COLO668 (cell line): ENCODE data around the gene NGFR.
"Not testable (repeated sequence)": the region's sequence is repeated elsewhere in the genome, so short reads cannot be mapped to it uniquely, and the experiment has no call there.

Experiments
- DNase-seq: peaks from one replicate; lab custom pipeline; 2025; ENCODE audit not compliant: unreplicated experiment; lab: John Stamatoyannopoulos, UW

The NGFR gene

GRCh38 chr17:49545806-49546545, 50.9 kb downstream of the NGFR start:
- DNase-seq, result no peak

- no peak for DNase-seq
These were observed 51.7 kb downstream of the NGFR start for GRCh38 chr17:49546546-49547535.

GRCh38 chr17:49547566-49547965, 52.5 kb downstream of the NGFR start:
- no peak for DNase-seq

- no peak for DNase-seq
These were observed 53.0 kb downstream of the NGFR start for GRCh38 chr17:49548051-49548505.

GRCh38 chr17:49548506-49549310, 53.6 kb downstream of the NGFR start:
- DNase-seq, result peak; percentile 3

- DNase-seq, result no peak
These were observed 54.2 kb downstream of the NGFR start for GRCh38 chr17:49549311-49549605.

- DNase-seq, result no peak
These were observed 54.9 kb downstream of the NGFR start for GRCh38 chr17:49549691-49550678.

GRCh38 chr17:49550764-49551163, 55.7 kb downstream of the NGFR start:
- not testable (repeated sequence) for DNase-seq

GRCh38 chr17:49551221-49552069, 56.4 kb downstream of the NGFR start:
- no peak for DNase-seq

- DNase-seq, result peak; percentile 0
These were observed 57.1 kb downstream of the NGFR start for GRCh38 chr17:49552070-49552751.

GRCh38 chr17:49553676-49554335, 58.7 kb downstream of the NGFR start:
- DNase-seq, result no peak

- DNase-seq, result no peak
These were observed 59.8 kb downstream of the NGFR start for GRCh38 chr17:49554694-49555494.

- no peak for DNase-seq
These were observed 60.6 kb downstream of the NGFR start for GRCh38 chr17:49555495-49556222.

- DNase-seq, result peak; percentile 58
These were observed 61.3 kb downstream of the NGFR start for GRCh38 chr17:49556223-49556943.

- peak; percentile 11 for DNase-seq
These were observed 62.4 kb downstream of the NGFR start for GRCh38 chr17:49557312-49558024.
